ENCODE measurements around the gene SCYL1. TPM values are rescaled to one million over a fixed set of nuclear protein-coding genes. Genes with fewer than 3 reads are reported as not detected.
A peak's percentile ranks its signal among the peaks of the same experiment; 100 is the strongest.

SCYL1 gene
- total RNA-seq, 1 experiment from 2014 or later: 104 TPM

DNA sequence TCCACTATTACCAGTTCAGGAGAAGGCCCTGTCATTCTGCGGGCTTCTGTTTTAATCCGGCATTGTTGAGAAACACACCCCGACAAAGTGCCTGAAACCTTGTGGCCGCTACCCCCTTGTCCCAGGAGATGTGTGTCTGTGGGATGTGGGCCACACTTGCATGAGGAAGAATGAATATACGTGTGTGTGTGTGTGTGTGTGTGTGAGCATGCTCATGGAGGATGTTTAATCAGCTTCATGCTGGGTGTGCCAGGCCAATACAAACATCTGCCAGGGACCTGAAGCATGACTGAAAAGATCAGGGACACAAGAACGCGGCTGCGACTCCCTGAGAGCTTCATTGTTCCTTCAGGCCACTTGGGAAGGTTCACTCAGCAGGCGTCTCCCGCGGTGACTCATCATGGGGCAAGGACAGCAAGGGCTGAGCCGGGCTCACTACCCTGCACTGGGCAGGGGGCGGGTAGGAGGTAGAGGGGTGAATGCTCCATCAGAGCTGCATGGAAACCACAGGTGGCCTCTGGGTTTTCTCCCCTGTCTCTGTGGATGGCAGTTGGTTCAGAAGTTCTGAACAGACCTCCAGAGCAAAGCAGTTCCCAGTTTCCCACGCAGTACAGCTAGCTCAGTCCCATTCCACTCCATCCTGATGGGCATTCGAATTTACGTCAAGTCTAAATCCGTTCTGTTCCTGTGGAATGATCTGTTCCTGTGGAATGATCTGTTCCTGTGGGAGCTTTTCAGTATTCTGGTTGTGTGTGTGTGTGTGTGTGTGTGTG, 33.1 kb upstream of the SCYL1 start:
- no peaks in the 10 kb centered on the region for H3K36me3 ChIP-seq (ENCODE audit: control insufficient read depth in 1 of 2, insufficient read depth in 2 of 2, low read length in 2 of 2)
- peak overlapping the region in 1 of 2 experiments; percentile 43; a peak in 2 of 4 replicates for H3K4me3 ChIP-seq (replicated peaks in 1 of 2; ENCODE audit: low read depth in 1 of 2, low read length in 2 of 2)
- RAD21 ChIA-PET (ENCODE audit: low non-redundant PET in 1 of 2, low total read pairs in 2 of 2, uncharacterized antibody in 2 of 2, unreplicated experiment in 2 of 2): interaction anchor here (0.8 to 1.3 kb wide), 5 partner anchors 14 to 75 kb away, joined by 3 to 4 read pairs (median 3); partner anchors contain the start of gene NEAT1 (in 1 of the 2)
- H3K27me3 ChIP-seq (ENCODE audit: insufficient read depth, low read length): no peaks in the 10 kb centered on the region
- H3K9me2 ChIP-seq (ENCODE audit: insufficient read depth): no peaks in the 10 kb centered on the region
- H3K79me2 ChIP-seq (ENCODE audit: insufficient read depth, low read length): peaks cover 18% of the 10 kb centered on the region
- no peaks in the 10 kb centered on the region for H3K9me3 ChIP-seq (ENCODE audit: control insufficient read depth in 1 of 2, insufficient read depth in 1 of 2, low read depth in 1 of 2, low read length in 2 of 2)
- ATAC-seq (peak; percentile 64), DNase-seq (ENCODE audit: low read depth, low spot score) (peak; percentile 93)
- intact Hi-C loops (cut with micrococcal nuclease): no loop called here
- TF ChIP-seq JUND (IDR thresholded peaks at IDR 0.05) (no peak), POLR2AphosphoS5 (IDR thresholded peaks at IDR 0.05; ENCODE audit: low read depth, low read length) (peak; percentile 67), TCF7L2 (IDR thresholded peaks at IDR 0.05; ENCODE audit: borderline replicate concordance, extremely low read depth, insufficient read depth, insufficient read length) (peak; percentile 67)
- peak overlapping the region; percentile 67 for H3K9ac ChIP-seq (ENCODE audit: low read length)
- peak overlapping the region; percentile 98 for H3K27ac ChIP-seq (ENCODE audit: low read depth, low read length)
- CTCF ChIA-PET: interaction anchor here (0.9 to 2.4 kb wide), 4 partner anchors 10 to 23 kb away, joined by 3 to 12 read pairs (median 5); no protein-coding TSS in a partner anchor
- peaks cover 95 to 99% of the 10 kb centered on the region in 2 experiments for H3K4me1 ChIP-seq (ENCODE audit: control insufficient read depth in 1 of 2, insufficient read depth in 2 of 2, low read length in 2 of 2)
- BruUV-seq (replicated peaks): no TSS peak
- no peak overlapping the region for H2AFZ ChIP-seq (ENCODE audit: low read depth, low read length, poor library complexity, severe bottlenecking)
- POLR2A ChIA-PET: interaction anchor here (12.6 to 26.7 kb wide), 3 partner anchors 11 to 70 kb away, joined by 575 to 1499 read pairs (median 910); partner anchors contain the start of genes MALAT1 and NEAT1
- H3K4me2 ChIP-seq (ENCODE audit: low read length): peak overlapping the region; percentile 77
- H4K20me1 ChIP-seq (ENCODE audit: insufficient read depth): no peaks in the 10 kb centered on the region

DNA sequence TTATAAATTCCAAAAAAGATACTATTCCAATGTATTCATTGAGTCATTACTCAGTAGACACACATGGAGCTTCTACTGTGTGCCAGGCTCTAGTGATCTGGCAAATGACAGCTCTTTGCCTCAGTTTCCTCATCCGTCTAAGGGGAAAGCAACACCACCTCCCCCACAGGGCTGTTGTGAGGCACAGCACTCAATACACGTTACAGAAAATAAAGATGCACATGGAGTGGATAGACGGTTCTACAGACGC, 32.6 kb upstream of the SCYL1 start:
- no TSS peak for BruUV-seq (replicated peaks)
- H3K27ac ChIP-seq (ENCODE audit: low read depth, low read length): peak overlapping the region; percentile 98
- H3K4me1 ChIP-seq (ENCODE audit: control insufficient read depth in 1 of 2, insufficient read depth in 2 of 2, low read length in 2 of 2): peaks cover 93 to 98% of the 10 kb centered on the region in 2 experiments
- DNase-seq (ENCODE audit: low read depth, low spot score) (no peak), ATAC-seq (0 out of 2 replicates have a peak, but pooled peaks have one; percentile 0)
- CTCF ChIA-PET: interaction anchor here (0.9 to 2.4 kb wide), 5 partner anchors 10 to 24 kb away, joined by 3 to 12 read pairs (median 6); no protein-coding TSS in a partner anchor
- peak overlapping the region; percentile 77 for H3K4me2 ChIP-seq (ENCODE audit: low read length)
- H3K4me3 ChIP-seq (replicated peaks in 1 of 2; ENCODE audit: low read depth in 1 of 2, low read length in 2 of 2): peak overlapping the region in 1 of 2 experiments; percentile 43; a peak in 3 of 4 replicates
- peaks cover 22% of the 10 kb centered on the region for H3K79me2 ChIP-seq (ENCODE audit: insufficient read depth, low read length)
- H3K9me3 ChIP-seq (ENCODE audit: control insufficient read depth in 1 of 2, insufficient read depth in 1 of 2, low read depth in 1 of 2, low read length in 2 of 2): no peaks in the 10 kb centered on the region
- POLR2A ChIA-PET: interaction anchor here (12.6 to 26.7 kb wide), 3 partner anchors 10 to 71 kb away, joined by 575 to 1499 read pairs (median 910); partner anchors contain the start of genes MALAT1 and NEAT1
- TF ChIP-seq FOSL1 (IDR thresholded peaks at IDR 0.05; ENCODE audit: low read depth) (no peak), SIN3A (IDR thresholded peaks at IDR 0.05; ENCODE audit: low read depth) (no peak), TCF7L2 (IDR thresholded peaks at IDR 0.05; ENCODE audit: borderline replicate concordance, extremely low read depth, insufficient read depth, insufficient read length) (no peak), POLR2AphosphoS5 (IDR thresholded peaks at IDR 0.05; ENCODE audit: low read depth, low read length) (no peak)
- H3K36me3 ChIP-seq (ENCODE audit: control insufficient read depth in 1 of 2, insufficient read depth in 2 of 2, low read length in 2 of 2): no peaks in the 10 kb centered on the region
- peak overlapping the region; percentile 67 for H3K9ac ChIP-seq (ENCODE audit: low read length)
- H3K9me2 ChIP-seq (ENCODE audit: insufficient read depth): no peaks in the 10 kb centered on the region
- no peak overlapping the region for H2AFZ ChIP-seq (ENCODE audit: low read depth, low read length, poor library complexity, severe bottlenecking)
- intact Hi-C loops (cut with micrococcal nuclease): no loop called here
- no peaks in the 10 kb centered on the region for H4K20me1 ChIP-seq (ENCODE audit: insufficient read depth)
- no peaks in the 10 kb centered on the region for H3K27me3 ChIP-seq (ENCODE audit: insufficient read depth, low read length)
- RAD21 ChIA-PET (ENCODE audit: low non-redundant PET in 1 of 2, low total read pairs in 2 of 2, uncharacterized antibody in 2 of 2, unreplicated experiment in 2 of 2): interaction anchor here (1.1 to 1.3 kb wide), 2 partner anchors 70 to 109 kb away, joined by 3 read pairs; partner anchors contain the start of gene NEAT1 (in 1 of the 2)
